ENCODE results near the gene HDLBP. TPM values are rescaled to one million over a fixed set of nuclear protein-coding genes. Genes with fewer than 3 reads are reported as not detected.

HDLBP gene
- polyA plus RNA-seq, 1 experiment: 707 TPM

GRCh38 chr2:241228081-241228859, 87.2 kb downstream of the HDLBP start:
- CTCF ChIA-PET: interaction anchor here (0.8 kb wide), 1 partner anchor 377 kb away, joined by 3 read pairs; no protein-coding TSS in a partner anchor
- no peaks in the 10 kb centered on the region for H3K27me3 ChIP-seq (ENCODE audit: control insufficient read depth, insufficient read depth, low read length)
- no peak for TF ChIP-seq CTCF (IDR thresholded peaks at IDR 0.05; ENCODE audit: low read depth, low read length)
- POLR2A ChIA-PET: interaction anchor here (1.1 kb wide), 1 partner anchor 14 kb away, joined by 3 read pairs; no protein-coding TSS in a partner anchor
- no peak overlapping the region for H3K4me3 ChIP-seq (ENCODE audit: low read depth, low read length)
- no peaks in the 10 kb centered on the region; the same call in 1 of the 2 replicates for H3K9me3 ChIP-seq (ENCODE audit: control insufficient read depth, insufficient read depth, low read length)
- H3K27ac ChIP-seq (ENCODE audit: low read depth, low read length): peak overlapping the region; percentile 31
- DNase-seq (ENCODE audit: low read depth, low spot score): no peak

GRCh38 chr2:241227594-241227993, 87.9 kb downstream of the HDLBP start:
- no peak for TF ChIP-seq CTCF (IDR thresholded peaks at IDR 0.05; ENCODE audit: low read depth, low read length)
- no peaks in the 10 kb centered on the region; the same call in 1 of the 2 replicates for H3K9me3 ChIP-seq (ENCODE audit: control insufficient read depth, insufficient read depth, low read length)
- CTCF ChIA-PET: no interaction called here
- H3K27ac ChIP-seq (ENCODE audit: low read depth, low read length): peak overlapping the region; percentile 31
- no peak for DNase-seq (ENCODE audit: low read depth, low spot score)
- no peaks in the 10 kb centered on the region for H3K27me3 ChIP-seq (ENCODE audit: control insufficient read depth, insufficient read depth, low read length)
- POLR2A ChIA-PET: interaction anchor here (1.1 kb wide), 1 partner anchor 15 kb away, joined by 3 read pairs; no protein-coding TSS in a partner anchor
- H3K4me3 ChIP-seq (ENCODE audit: low read depth, low read length): no peak overlapping the region

GRCh38 chr2:241226723-241227572, 88.5 kb downstream of the HDLBP start:
- no peak for DNase-seq (ENCODE audit: low read depth, low spot score)

GRCh38 chr2:241225983-241226382, 89.5 kb downstream of the HDLBP start:
- no peak overlapping the region for H3K4me3 ChIP-seq (ENCODE audit: low read depth, low read length)
- no peaks in the 10 kb centered on the region; the same call in 1 of the 2 replicates for H3K9me3 ChIP-seq (ENCODE audit: control insufficient read depth, insufficient read depth, low read length)
- no peak overlapping the region for H3K27ac ChIP-seq (ENCODE audit: low read depth, low read length)
- TF ChIP-seq CTCF (IDR thresholded peaks at IDR 0.05; ENCODE audit: low read depth, low read length): no peak
- CTCF ChIA-PET: no interaction called here
- POLR2A ChIA-PET: interaction anchor here (0.7 kb wide), 1 partner anchor 24 kb away, joined by 3 read pairs; no protein-coding TSS in a partner anchor
- DNase-seq (ENCODE audit: low read depth, low spot score): no peak
- H3K27me3 ChIP-seq (ENCODE audit: control insufficient read depth, insufficient read depth, low read length): no peaks in the 10 kb centered on the region

More at GRCh38 chr2:241226723-241227572, 88.5 kb downstream of the HDLBP start:
- Histone ChIP-seq H3K9me3 (ENCODE audit: control insufficient read depth, insufficient read depth, low read length) (no peaks in the 10 kb centered on the region; the same call in 1 of the 2 replicates), H3K27ac (ENCODE audit: low read depth, low read length) (no peak overlapping the region), H3K27me3 (ENCODE audit: control insufficient read depth, insufficient read depth, low read length) (no peaks in the 10 kb centered on the region), H3K4me3 (ENCODE audit: low read depth, low read length) (no peak overlapping the region)
- CTCF ChIA-PET: no interaction called here
- POLR2A ChIA-PET: interaction anchor here (0.7 to 1.1 kb wide), 2 partner anchors 15 to 25 kb away, joined by 3 read pairs; no protein-coding TSS in a partner anchor
- no peak for TF ChIP-seq CTCF (IDR thresholded peaks at IDR 0.05; ENCODE audit: low read depth, low read length)

Measured in AG04450 (cell line).